Neural cell (in vitro differentiated cells): ENCODE measurements around the gene SERPINB6.

ENCODE experiments used
- CTCF ChIP-seq: fragments of 450-650 bp; IDR thresholded peaks from 2 replicates; pipeline ENCODE4 v1.5.1; 2014; ENCODE audit warnings: antibody characterized with exemption, mild to moderate bottlenecking, moderate library complexity; ENCODE audit not compliant: poor library complexity, severe bottlenecking
- MXI1 ChIP-seq: fragments of 450-650 bp; conservative IDR thresholded peaks from 2 replicates; pipeline ENCODE4 v1.6.1; 2014; ENCODE audit warnings: antibody characterized with exemption, mild to moderate bottlenecking; ENCODE audit not compliant: poor library complexity, severe bottlenecking
- POLR2AphosphoS5 ChIP-seq: IDR thresholded peaks from 2 replicates; pipeline ENCODE4 v1.6.1; 2012
- RAD21 ChIP-seq: fragments of 450-650 bp; conservative IDR thresholded peaks from 2 replicates; pipeline ENCODE4 v1.6.1; 2014; ENCODE audit warnings: antibody characterized with exemption, mild to moderate bottlenecking, moderate library complexity
- SMC3 ChIP-seq: fragments of 450-650 bp; conservative IDR thresholded peaks from 2 replicates; pipeline ENCODE4 v1.6.1; 2014; ENCODE audit warnings: antibody characterized with exemption, mild to moderate bottlenecking, moderate library complexity; ENCODE audit not compliant: poor library complexity

DNA sequence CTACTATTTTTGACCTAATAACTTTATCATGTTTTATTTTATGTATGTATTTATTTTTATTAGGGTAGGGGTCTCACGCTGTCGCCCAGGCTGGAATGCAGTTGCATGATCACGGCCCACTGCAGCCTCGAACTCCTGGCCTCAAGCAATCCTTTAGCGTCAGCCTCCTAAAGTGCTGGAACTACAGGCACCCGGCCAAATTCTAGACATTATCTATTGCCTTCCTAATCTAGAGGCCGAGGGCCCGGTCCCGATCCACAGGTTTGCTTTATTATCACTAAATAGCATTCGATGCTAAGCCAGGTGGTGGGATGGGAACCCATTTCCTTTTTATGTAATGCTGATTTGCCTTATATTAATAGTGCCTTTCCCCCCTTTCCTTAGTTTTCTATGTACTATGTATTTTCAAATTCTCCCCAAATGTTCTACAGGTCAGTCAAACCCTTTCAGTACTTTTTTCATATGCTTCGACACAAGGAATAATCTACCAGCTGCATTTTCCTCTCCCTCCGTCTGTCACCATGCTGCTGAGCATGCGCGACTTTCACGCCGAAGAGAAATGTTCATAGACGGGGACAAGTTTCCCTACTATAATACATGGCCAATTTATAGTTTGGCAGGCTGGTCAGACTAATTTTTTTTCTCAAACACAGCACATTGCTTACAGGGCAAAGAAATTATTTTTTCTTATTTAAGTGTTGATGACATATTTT lies 6.4 kb downstream of the SERPINB6 start:
- no peak for TF ChIP-seq CTCF
- TF ChIP-seq POLR2AphosphoS5, result no peak
- TF ChIP-seq MXI1, result no peak
- no peak for TF ChIP-seq SMC3
- TF ChIP-seq RAD21, result no peak
